ENCODE results near the gene DCHS2.

DCHS2 gene, protein sequence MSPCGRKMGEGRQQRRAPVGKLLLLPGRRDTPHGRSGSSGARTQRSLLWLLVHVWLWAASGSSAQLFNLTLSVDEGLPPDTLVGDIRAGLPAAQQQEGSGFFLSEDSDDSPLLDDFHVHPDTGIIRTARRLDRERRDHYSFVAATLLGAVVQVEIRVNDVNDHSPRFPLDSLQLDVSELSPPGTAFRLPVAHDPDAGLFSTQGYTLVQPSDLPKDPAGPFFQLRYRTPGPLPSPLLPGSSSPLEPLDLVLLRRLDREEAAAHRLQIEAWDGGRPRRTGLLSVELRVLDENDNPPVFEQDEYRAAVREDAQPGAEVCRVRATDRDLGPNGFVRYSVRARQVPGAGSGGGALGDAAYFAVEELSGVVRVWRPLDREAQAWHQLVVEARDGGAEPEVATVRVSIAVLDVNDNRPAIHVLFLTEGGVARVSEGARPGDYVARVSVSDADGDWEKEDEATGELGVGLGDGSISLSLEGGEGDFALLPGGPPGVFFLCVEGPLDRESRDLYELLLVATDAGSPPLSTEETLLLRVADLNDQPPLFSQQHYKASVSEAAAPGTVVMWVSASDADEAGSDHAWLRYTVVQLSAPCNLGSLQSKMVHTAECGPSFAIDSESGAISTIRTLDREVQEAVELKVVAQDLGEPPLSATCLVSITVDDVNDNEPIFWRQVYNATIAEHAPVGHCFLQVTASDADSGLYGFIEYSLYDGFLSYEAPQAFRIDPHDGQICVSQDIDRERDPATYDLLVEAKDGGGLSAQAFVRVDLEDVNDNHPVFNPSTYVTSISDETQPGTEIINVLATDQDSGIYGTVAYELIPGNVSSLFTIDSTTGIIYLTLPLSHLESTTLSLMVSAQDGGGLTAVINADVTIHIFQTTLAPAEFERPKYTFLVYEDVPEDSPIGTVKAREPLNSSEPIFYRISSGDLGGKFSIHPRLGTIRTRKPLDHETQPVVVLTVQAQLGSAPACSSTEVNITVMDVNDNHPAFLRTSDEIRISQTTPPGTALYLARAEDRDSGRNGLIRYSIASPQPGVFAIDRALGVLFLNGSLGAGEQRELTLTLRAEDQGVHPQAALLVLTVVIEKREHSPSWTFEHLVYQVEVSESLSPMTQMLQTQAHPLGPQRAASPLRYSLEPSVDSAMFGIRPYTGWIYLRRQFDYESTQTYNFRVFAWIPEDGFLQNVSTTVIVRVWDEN (N-terminal part only)

DNA sequence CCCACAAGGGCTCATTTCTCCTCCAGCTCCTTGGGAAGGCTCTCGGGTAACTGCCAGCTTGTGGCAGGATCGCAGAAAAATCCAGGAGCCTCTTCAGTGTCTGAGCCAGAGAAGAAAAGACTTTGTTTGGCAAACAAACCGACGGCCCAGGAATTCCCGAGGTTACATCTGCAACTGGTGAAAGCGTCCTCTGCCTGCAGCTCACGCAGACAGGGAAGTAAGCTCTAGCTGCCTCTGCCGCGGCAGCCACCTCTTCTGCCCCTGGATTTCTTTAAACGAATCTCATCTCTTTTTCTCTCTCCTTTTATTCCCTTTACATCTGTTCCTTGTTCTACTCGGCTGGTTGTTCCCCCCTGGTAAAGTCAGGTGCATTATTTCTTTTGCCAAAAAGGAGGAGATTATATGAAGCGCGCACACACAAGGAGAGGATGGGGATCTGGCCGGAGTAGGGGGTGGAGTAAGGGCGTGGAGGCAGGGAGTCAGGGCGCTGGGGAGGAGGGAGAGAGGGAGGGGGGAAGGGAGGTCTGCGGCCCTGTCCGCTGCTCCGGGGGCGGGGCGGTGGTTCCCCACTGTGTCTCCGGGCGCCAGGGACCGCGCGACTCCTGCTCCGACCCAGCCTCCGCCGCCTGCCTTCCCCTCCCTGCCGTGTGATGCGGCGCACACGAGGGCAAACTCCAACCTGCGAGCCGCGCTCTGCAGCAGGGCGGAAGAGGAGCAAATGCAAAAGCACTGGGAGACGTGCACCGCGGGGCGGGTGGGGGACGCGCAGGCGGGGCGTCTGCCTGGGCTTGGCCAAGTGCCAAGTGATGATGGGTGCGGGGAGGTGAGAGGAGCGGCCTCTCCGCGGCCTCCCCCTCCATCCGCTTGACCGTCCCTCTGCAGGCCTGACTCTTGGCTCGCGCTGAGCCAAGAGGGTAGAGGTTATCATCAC lies at the start of gene DCHS2:
TSS of gene DCHS2 (minus strand) at position 459 of the 931 bp plus-strand sequence. CDS start at position 15, 444 bp downstream.
- no peak for DNase-seq

DNA sequence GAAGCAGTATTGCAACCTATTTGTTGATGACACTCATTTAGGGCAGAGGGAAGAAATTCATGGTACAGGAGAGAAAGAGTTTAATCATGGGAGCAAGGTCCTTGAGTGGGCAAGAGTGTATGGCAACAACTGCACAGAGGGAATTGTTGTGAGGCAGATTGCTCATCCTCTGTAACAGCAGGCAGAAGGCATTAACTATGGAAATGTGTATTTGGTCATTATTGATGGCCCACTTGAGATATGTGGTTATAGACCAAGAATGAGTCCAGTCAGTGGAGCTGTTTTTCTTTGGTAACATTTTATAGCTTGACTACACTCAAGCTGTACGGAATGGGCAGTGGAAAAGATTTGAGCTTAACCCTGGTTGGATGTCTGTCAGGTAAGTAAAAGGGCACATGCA lies 42.7 kb upstream of the DCHS2 start:
- DNase-seq, result no peak

DNA sequence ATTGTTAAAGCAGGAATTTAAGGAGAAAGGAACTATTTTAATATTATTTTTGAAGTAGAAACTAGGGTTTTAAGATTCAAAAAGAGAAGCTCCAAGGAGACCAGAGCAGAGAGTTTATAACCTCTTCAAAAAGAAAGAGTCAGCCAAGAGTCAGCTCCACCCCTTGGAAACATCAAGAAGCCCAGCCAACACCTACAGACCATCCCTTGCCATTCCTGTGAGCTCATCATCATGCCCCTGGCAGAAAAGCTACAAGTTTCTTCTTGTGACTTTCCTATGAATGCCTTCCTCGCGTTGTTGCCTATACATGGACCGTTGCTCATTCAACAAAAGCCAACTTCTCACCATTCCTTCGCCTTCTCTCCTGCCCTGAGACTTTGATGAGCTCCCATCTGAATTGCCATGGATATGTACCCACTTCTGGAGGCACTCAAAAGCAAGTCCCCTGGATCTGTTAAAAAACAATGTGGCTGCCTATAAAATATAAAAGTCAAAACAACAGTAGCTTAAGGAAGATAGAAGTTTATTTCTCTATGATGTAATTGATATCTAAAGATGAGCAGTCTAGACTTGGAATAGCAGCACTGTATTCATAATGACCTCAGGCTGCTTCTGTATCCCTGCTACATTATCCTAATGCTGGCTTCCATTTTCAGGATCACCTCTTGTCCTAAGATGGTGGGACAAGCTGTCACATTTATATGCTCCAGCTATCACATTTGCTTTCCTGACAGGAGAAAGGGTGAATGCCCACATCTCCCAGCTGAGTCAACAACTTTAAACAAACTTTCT lies 38.3 kb upstream of the DCHS2 start:
- no peak for DNase-seq

DNA sequence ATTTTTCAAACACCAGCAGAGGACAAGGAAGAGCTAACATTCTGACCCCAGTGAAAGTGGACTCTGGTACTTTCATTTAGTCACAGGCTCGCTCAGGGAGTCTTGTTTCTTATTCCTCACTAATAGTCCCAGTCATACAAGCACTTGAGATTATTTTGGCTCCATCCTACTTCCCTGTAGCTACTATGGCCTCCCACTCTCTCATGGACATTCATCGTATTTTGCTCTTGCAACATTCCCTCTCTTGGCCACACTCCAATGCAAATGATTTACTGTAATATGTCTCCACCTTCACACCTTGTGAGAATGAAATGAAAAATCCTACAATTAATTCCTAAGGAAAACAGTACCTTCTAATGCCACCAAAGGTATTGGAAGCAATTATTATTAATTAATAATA lies 37.3 kb upstream of the DCHS2 start:
- no peak for DNase-seq

DNA sequence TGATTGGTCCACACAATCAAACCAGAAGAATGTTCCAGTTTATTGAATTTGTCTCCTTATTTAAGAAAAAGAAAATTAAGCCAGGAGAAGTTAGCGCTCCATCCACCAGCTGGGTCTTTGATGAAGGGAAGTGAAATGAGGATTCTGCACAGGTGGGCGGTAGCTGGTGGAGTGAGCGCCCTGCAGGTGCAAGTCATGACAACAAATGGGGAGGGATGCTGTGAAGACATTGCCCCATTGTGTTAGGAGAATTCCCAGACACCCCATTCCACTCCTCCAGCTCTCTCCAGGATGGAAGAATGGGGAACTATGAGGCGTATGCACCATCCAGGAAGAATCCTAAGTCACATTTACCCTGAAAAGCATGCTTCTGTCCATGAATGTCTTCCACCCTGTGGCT lies 35.7 kb upstream of the DCHS2 start:
- DNase-seq, result no peak

DNA sequence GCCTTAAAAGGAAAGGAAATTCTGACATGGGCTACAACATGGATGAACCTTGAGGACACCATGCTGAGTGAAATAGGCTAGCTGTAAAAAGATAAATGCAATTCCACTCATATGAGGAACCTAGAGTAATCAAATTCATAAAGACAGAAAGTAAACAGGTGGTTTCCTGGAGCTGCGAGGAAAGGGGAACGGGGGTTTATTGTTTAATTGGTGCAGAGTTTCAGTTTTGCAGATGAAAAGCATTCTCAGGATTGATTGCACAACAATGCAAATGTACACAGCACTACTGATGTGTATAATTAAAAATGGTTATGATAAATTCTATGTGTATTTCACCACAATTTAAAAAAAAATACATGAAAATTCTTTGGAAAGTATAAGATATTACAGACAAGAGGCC lies 34.6 kb upstream of the DCHS2 start:
- DNase-seq, result no peak

DNA sequence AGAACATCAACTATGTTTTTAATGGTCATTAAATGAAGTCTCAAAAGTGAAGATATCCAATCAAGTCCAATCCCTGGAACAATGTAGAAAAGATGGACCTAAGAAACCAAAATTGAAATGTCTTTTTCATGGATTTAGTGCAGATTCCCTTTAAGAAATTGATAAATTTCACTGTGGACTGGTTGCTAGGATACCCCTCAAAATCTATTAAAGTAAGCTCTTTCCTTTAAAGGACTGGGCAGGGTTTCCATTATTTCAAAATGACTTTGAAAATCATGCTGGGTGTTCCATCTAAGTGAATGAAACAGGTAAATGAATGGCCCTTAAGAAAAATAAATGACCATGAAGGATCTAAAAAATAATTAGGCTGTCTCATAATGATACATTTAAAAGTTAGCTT lies 30.0 kb upstream of the DCHS2 start:
- no peak for DNase-seq

DNA sequence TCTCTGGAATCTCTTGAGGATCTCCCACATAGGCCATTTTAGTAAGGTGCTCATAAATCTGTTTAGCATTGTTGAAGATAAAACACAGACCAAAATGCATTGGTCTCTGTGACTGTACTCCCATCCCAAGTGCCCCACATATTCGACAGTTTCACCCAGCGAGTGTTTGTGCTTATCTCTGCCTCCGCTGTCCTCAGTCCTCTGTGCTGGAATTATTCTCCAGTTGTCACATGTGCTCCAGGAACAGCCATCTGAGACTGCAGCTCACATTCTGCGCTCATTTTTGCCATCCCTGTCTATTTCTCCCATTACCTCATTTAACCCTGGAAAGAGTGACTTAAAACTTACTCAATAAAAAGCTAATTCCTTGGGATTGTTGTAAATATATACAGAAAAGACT lies 27.6 kb upstream of the DCHS2 start:
- no peak for DNase-seq

DNA sequence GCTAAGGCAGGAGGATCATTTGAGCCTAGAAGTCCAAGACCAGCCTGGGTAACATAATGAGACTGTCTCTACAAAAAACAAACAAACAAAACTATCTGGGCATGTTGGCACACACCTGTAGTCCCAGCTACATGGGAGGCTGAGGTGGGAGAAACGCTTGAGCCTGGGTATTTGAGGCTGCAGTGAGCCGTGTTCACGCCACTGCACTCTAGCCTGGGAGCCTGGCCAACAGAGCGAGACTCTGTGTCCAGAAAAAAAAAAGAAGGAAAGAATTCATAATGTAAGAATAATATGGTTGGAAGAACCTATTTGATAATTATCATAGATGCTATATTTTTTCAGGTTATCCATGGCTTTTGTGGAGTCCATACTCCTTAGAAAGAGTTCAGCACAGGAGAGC lies 26.0 kb upstream of the DCHS2 start:
- DNase-seq, result no peak

DNA sequence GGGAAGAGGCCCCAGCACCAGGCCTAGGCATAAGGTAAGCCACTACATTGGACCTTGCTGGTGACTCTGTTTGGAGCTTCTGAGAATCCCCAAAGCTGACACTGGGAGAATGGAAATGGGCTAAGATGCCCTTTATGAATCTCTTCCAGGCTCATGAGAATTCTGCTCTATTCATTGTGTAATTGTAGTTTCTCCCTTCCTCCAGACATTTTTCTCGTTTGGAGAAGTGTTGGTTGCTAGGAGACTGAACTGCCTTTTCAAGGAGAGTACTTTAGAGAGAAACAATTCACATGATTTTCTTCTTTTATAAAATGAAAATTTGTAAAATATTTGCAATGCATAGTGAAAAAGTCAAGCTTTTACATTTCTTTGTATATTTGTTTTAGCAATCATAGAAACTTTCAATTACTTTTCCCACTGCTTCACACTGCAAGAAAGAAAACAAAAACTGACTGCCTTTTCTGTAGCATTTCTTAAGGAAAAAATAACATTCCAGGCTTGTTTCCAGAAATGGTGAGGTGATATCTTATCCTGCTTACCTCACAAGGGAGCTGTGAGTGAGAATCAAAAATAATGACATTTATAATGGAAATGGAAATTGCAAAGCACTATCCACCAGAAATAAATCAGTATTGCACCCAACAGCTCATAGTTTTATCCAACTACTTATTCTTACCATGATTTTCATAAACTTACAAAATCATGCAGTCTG lies 24.9 kb upstream of the DCHS2 start:
- no peak for DNase-seq

DNA sequence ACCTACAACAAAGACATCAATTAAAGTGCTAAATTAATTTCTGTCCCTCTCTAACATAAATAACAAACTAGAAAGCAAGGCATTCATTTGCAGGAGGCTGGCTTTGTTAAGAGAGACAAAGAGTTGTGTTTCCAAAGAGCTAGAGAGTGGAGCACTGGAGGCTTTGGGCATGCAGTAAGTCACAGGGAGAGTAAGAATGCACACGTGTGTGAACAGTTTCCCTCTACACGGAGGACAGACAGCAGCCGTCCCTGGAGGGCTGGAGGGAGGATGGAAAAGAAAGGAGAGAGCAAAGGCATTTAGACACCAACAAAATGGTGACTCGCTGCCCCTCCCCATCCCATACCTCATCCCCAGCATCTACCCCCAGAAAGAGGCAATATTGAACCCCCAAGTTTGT lies 20.4 kb upstream of the DCHS2 start:
- DNase-seq, result no peak

DNA sequence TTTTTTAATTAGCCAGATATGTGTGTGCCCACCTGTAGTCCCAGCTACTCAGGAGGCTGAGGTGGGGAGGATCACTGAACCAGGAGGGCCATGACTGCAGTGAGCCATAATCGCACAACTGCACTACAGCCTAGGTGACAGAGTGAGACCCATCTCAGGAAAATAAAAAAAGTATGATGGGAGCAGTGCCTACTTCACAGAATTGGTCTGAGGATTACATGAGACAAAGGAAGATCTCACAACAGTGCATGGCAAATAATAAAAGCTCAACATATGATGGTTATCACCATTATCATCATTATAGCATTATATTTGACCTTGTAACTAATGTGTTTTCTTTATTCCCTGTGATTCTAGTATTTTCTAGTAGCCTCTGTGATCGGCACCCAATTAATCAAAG lies 19.9 kb upstream of the DCHS2 start:
- no peak for DNase-seq

DNA sequence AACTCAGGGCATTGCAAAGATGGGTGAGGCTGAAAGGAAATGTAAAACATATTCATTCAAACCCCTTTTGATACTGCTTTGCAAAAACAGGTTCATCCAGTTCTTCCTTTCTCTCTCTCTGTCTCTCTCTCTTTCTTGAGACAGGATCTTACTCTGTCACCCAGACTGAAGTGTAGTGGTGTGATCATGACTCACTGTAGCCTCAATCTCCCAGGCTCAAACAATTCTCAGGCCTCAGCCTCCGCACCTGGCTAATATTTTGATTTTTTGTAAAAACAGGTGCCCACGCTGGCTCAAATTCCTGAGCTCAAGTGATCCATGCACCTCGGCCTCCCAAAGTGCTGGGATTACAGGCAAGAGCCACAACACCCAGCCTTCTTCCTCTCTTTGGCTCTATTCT lies 15.6 kb upstream of the DCHS2 start:
- DNase-seq, result no peak

DNA sequence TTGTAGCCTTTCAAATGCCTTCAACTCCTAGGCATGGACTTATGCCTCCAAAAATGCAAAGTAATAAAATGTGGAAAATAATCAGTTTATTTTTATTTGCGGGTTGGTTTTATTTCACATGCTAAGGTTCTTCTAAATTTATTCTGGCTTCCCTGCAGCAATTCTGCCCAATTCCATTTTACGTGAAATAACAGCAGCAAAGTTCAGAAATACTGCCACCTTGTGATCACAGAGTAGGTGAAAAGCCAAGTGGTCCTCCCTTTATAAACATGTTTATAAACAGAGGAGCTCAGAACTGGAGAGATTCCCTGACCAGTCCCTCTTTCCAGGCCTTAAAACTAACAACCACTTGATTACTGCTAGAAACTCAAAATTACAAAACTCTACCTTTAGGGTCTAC lies 14.7 kb upstream of the DCHS2 start:
- no peak for DNase-seq

DNA sequence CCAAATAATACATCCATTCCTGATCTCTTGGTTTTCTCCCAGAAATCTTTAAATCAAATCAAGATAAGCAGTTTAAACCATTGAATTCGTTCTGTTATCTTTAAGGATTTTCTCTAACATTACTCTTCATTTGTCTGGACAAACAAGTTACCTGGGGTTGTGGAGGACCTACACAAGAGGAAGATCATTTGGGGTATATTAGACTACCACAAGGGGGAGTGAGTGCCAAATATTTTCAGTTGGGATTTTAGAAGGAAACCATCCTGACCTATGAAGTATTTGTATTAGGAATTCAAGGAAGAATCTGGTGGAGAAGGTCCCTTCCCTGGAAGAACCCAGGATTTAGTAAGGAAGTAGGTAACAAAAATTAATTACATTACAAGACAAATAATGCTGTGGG lies 12.0 kb upstream of the DCHS2 start:
- DNase-seq, result no peak

DNA sequence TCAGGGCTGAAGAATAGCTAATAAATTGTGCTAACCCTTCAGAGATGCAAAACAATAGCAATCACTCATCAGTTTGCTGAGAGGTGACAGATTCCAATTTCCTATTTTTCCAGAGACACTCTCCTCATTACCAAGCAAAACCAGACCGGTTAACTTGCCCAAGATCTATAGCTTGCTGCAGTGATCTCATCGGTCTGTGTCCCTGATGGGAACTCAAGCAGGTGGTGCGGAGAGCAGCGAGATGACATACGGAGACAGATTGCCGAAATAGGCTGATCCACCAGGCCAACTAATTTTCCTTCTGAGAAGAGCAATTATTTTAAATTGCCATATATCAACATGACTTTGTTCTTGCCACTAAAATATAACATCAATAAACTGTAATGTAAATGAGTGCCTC lies 10.5 kb upstream of the DCHS2 start:
- DNase-seq, result no peak

DNA sequence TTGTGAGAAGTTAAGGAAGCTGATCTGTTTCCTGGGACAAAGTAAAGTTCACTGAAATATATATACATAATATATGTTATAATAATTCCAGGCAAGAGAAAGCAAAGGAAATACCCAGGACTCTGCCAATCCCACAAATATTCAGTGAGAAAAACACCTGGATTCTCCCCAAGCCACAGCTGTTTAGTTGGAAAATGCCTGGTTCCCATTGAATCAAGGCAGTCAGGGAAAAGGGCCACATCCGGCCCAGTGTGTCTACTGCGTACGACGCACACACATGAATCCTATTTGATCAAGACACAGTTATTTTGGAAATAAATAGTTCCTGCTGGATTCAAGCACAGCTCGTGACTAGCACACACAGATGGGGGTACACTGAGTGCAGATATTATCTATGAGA lies 6.3 kb upstream of the DCHS2 start:
- no peak for DNase-seq

DNA sequence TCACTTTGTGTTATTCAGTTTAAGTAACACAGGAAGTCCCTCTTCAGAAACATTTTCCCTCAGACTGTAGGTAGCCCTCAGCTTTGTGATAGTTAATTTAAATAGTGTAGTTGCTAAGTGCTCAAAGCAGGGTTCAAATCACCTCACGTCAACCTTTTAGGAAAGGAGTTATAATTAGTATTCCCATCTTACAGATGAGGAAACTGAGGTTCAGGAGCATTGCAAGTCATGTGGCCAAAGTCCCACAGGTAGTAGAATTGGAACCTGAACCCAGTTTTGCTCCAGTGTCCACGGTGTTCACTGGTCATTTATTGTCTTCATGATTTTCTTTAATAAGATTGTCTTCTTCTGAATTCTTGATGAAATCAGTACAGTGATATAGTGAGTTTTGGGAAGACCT lies 4.3 kb upstream of the DCHS2 start:
- DNase-seq, result no peak

DNA sequence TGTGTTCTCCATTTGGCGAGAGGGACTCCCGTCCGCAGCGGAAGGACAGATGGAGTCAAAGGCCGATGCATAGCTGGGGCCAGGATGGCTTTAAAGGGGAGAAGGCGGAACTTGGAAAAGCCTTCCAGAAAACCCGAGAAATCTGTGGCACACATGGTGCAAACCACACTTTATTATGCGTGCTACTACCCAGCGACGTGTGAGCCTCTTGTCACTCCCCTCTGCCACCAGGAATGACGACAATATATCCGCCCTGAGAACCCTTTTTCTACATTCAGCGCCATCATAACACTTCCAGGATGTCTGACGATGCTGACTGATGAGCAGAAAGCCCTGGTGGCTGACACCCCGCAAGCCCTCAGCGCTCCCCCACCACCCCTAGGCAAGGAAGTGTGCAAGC lies 689 bp upstream of the DCHS2 start:
- DNase-seq, result no peak

DNA sequence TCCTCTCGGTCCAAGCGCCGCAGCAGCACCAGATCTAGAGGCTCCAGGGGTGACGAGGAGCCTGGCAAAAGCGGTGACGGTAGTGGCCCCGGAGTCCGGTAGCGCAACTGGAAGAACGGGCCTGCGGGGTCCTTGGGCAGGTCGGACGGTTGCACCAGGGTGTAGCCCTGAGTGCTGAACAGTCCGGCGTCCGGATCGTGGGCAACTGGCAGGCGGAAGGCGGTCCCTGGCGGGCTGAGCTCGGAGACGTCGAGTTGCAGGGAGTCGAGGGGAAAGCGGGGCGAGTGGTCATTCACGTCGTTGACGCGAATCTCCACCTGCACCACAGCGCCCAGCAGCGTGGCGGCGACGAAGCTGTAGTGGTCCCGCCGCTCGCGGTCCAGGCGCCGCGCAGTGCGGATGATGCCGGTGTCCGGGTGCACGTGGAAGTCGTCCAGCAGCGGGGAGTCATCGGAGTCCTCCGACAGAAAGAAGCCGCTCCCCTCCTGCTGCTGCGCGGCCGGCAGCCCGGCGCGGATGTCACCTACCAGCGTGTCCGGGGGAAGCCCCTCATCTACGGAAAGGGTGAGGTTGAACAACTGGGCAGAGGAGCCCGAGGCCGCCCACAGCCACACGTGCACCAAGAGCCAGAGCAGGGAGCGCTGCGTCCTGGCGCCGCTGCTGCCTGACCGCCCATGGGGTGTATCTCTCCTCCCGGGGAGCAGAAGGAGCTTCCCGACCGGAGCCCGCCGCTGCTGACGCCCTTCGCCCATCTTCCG lies 837 bp downstream of the DCHS2 start:
- no peak for DNase-seq
